ENCODE measurements around the gene GOLGB1. TPM values are rescaled to one million over a fixed set of nuclear protein-coding genes. Genes with fewer than 3 reads are reported as not detected.

GOLGB1 gene
- total and polyA plus RNA-seq, 10 of the 15 experiments (the other 5 are each of a cell fraction or from before 2014, with no cell fraction given) = 7.4 to 34.5 (median 21.8) TPM

- TF ChIP-seq PAX5 (IDR thresholded peaks at IDR 0.05; ENCODE audit: borderline replicate concordance, low read depth, low read length) (no peak), WRNIP1 (IDR thresholded peaks at IDR 0.05; ENCODE audit: borderline replicate concordance, low read depth, low read length) (no peak), ELK1 (IDR thresholded peaks at IDR 0.05; ENCODE audit: low read depth, low read length) (no peak), PBX3 (IDR thresholded peaks at IDR 0.05; ENCODE audit: insufficient replicate concordance, low read depth, low read length) (no peak), HDAC2 (IDR thresholded peaks at IDR 0.05) (no peak), ETV6 (conservative IDR thresholded peaks at IDR 0.05 in 1 of 2, IDR thresholded peaks at IDR 0.05 in 1 of 2; ENCODE audit: borderline replicate concordance in 1 of 2, low read depth in 1 of 2) (peak in 1 of 2 experiments; percentile 84; a peak in 2 of 4 replicates), RUNX3 (IDR thresholded peaks at IDR 0.05; ENCODE audit: low read length) (peak; percentile 93), POLR2AphosphoS2 (IDR thresholded peaks at IDR 0.05; ENCODE audit: low read depth, low read length) (no peak), MYB (IDR thresholded peaks at IDR 0.05; ENCODE audit: borderline replicate concordance, low read depth, low read length) (no peak), SREBF2 (IDR thresholded peaks at IDR 0.05; ENCODE audit: low read length) (no peak), NFIC (IDR thresholded peaks at IDR 0.05; ENCODE audit: low read depth, low read length) (peak; percentile 64), YY1 (IDR thresholded peaks at IDR 0.05; ENCODE audit: low read depth, low read length) (no peak), ZNF622 (IDR thresholded peaks at IDR 0.05) (no peak), USF2 (IDR thresholded peaks at IDR 0.05; ENCODE audit: borderline replicate concordance, low read depth, low read length) (no peak), CHD4 (IDR thresholded peaks at IDR 0.05) (no peak), SMAD5 (IDR thresholded peaks at IDR 0.05; ENCODE audit: low read depth) (no peak), HDGF (IDR thresholded peaks at IDR 0.05) (no peak), NFYB (IDR thresholded peaks at IDR 0.05; ENCODE audit: insufficient read depth, low read depth, low read length) (no peak), E2F8 (IDR thresholded peaks at IDR 0.05; ENCODE audit: low read depth, partially characterized antibody) (no peak), RAD51 (IDR thresholded peaks at IDR 0.05) (no peak), STAT1 (conservative IDR thresholded peaks at IDR 0.05) (no peak), BCL3 (IDR thresholded peaks at IDR 0.05; ENCODE audit: borderline replicate concordance, insufficient read depth, low read depth, low read length, poor library complexity, severe bottlenecking) (no peak)
Observed at GRCh38 chr3:121654493-121655385, 94.8 kb downstream of the GOLGB1 start (continued).

All from GM12878 (cell line).